Ishikawa (cell line): Measurements from ENCODE around the gene HTRA1.

Source experiments
- CEBPB ChIP-seq: IDR thresholded peaks from 2 replicates; pipeline ENCODE4 v1.6.1; 2012
- CREB1 ChIP-seq: IDR thresholded peaks from 2 replicates; pipeline ENCODE4 v1.6.1; 2012; ENCODE audit warnings: low read depth
- EGR1 ChIP-seq: IDR thresholded peaks from 2 replicates; pipeline ENCODE4 v1.6.1; 2012
- EP300 ChIP-seq: IDR thresholded peaks from 2 replicates; pipeline ENCODE4 v1.6.1; 2012; ENCODE audit warnings: borderline replicate concordance
- FOXM1 ChIP-seq: IDR thresholded peaks from 2 replicates; pipeline ENCODE4 v1.6.1; 2012; ENCODE audit warnings: low read depth, borderline replicate concordance
- MAX ChIP-seq: IDR thresholded peaks from 2 replicates; pipeline ENCODE4 v1.6.1; 2012
- NFIC ChIP-seq: IDR thresholded peaks from 2 replicates; pipeline ENCODE4 v1.6.1; 2012
- RAD21 ChIP-seq: IDR thresholded peaks from 2 replicates; pipeline ENCODE4 v1.6.1; 2012; ENCODE audit warnings: low read depth
- REST ChIP-seq: IDR thresholded peaks from 2 replicates; pipeline ENCODE4 v1.6.1; 2012; ENCODE audit warnings: low read depth, mild to moderate bottlenecking
- TAF1 ChIP-seq: IDR thresholded peaks from 2 replicates; pipeline ENCODE4 v1.6.1; 2012; ENCODE audit warnings: low read depth, mild to moderate bottlenecking
- TCF12 ChIP-seq: IDR thresholded peaks from 2 replicates; pipeline ENCODE4 v1.6.1; 2012; ENCODE audit warnings: low read depth
- TEAD4 ChIP-seq: IDR thresholded peaks from 2 replicates; pipeline ENCODE4 v1.6.1; 2012
- USF1 ChIP-seq: IDR thresholded peaks from 2 replicates; pipeline ENCODE4 v1.6.1; 2012
- YY1 ChIP-seq: IDR thresholded peaks from 2 replicates; pipeline ENCODE4 v1.6.1; 2012; ENCODE audit warnings: low read depth
- ZBTB7A ChIP-seq: IDR thresholded peaks from 2 replicates; pipeline ENCODE4 v1.6.1; 2012; ENCODE audit warnings: low read depth

Gene HTRA1

GRCh38 chr10:122477436-122477835 is 16.1 kb downstream of the HTRA1 start:
- TF ChIP-seq EP300 (no peak), REST (no peak), TCF12 (no peak), ZBTB7A (no peak), CEBPB (no peak), FOXM1 (no peak), YY1 (no peak), NFIC (no peak)

- TF ChIP-seq USF1 = no peak
- no peak for TF ChIP-seq FOXM1
- no peak for TF ChIP-seq CEBPB
- TF ChIP-seq TAF1 = no peak
- no peak for TF ChIP-seq EGR1
- no peak for TF ChIP-seq EP300
- no peak for TF ChIP-seq TCF12
- TF ChIP-seq YY1 = no peak
- no peak for TF ChIP-seq CREB1
- TF ChIP-seq ZBTB7A = no peak
These were observed 17.6 kb downstream of the HTRA1 start for GRCh38 chr10:122478971-122479370.

GRCh38 chr10:122480146-122480833 is 18.9 kb downstream of the HTRA1 start:
- TF ChIP-seq EGR1 = no peak
- TF ChIP-seq MAX = no peak
- TF ChIP-seq FOXM1 = no peak
- no peak for TF ChIP-seq YY1
- TF ChIP-seq TEAD4 = no peak
- TF ChIP-seq TCF12 = no peak
- no peak for TF ChIP-seq ZBTB7A
- TF ChIP-seq REST = no peak
- no peak for TF ChIP-seq NFIC
- no peak for TF ChIP-seq CEBPB
- TF ChIP-seq USF1 = no peak
- no peak for TF ChIP-seq RAD21
- no peak for TF ChIP-seq TAF1
- TF ChIP-seq EP300 = no peak
- no peak for TF ChIP-seq CREB1

- no peak for TF ChIP-seq YY1
- TF ChIP-seq USF1 = no peak
- no peak for TF ChIP-seq EP300
These were observed 20.1 kb downstream of the HTRA1 start for GRCh38 chr10:122481296-122482056.

- TF ChIP-seq YY1 (no peak), CEBPB (no peak), RAD21 (no peak), NFIC (no peak), FOXM1 (no peak), TCF12 (no peak), TAF1 (no peak), REST (no peak), MAX (no peak), EP300 (no peak), ZBTB7A (no peak), CREB1 (no peak), USF1 (no peak), TEAD4 (no peak), EGR1 (no peak)
These were observed 23.1 kb downstream of the HTRA1 start for GRCh38 chr10:122484276-122485060.
